Epithelial cell of esophagus (primary cell): ENCODE results near the gene SYNGR3.

ENCODE experiments used
- DNase-seq: peaks from one replicate; pipeline ENCODE4 v3.0.0; 2010; ENCODE audit warnings: low read depth
- H3K4me3 ChIP-seq: 2 replicates; pipeline ENCODE4 v1.5.1; 2011; ENCODE audit warnings: mild to moderate bottlenecking, low read length, control low read depth
- CTCF ChIP-seq: IDR thresholded peaks from 2 replicates; pipeline ENCODE4 v1.5.1; 2011; ENCODE audit warnings: low read depth, mild to moderate bottlenecking, low read length, control low read depth, inconsistent platforms; ENCODE audit not compliant: insufficient read depth; ENCODE audit errors: missing control alignments

SYNGR3 gene

GRCh38 chr16:1975432-1976215 is 14.1 kb upstream of the SYNGR3 start:
- DNase-seq: no peak
- no peak overlapping the region for H3K4me3 ChIP-seq
- no peak for TF ChIP-seq CTCF

- DNase-seq: no peak
- no peak for TF ChIP-seq CTCF
- no peak overlapping the region for H3K4me3 ChIP-seq
These were observed 13.6 kb upstream of the SYNGR3 start for GRCh38 chr16:1976216-1976520.

- H3K4me3 ChIP-seq: no peak overlapping the region
- no peak for DNase-seq
- no peak for TF ChIP-seq CTCF
These were observed 12.6 kb upstream of the SYNGR3 start for GRCh38 chr16:1976951-1977874.

GRCh38 chr16:1977875-1978268 is 11.9 kb upstream of the SYNGR3 start:
- TF ChIP-seq CTCF: no peak
- H3K4me3 ChIP-seq: no peak overlapping the region
- no peak for DNase-seq

DNA sequence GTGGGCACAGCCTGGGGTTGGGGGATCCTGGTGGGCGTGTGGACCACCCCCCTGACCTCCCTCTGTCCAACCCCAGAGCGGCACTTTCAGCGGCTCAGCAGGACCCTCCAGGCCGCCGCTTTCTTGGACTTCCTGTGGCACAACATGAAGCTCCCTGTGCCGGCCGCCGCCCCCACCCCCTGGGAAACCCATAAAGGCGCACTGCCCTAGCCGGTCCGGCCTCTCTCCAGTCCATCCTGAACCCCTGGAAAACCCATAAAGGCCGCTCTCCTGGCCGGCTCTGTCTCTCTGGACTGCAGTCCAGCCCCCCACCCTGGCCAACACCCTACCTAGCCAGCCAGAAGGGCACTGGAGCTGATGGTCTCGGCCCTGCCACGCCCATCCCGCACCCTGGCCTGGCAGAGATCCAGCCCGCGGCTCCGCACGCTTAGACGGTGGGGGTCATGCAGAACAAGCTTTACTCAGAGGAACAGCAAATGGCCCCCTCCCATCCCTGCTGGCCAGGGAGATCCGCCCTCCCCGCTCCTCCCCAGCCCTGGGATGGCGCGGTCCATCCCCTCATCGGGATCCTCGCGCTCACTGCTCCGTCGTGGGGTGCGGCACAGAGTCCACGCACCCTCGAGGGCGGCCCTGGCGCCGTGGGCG is 11.2 kb upstream of the SYNGR3 start:
- no peak for DNase-seq
- no peak for TF ChIP-seq CTCF
- H3K4me3 ChIP-seq: peak overlapping the region; percentile 42

- H3K4me3 ChIP-seq: peak overlapping the region; percentile 46
- no peak for TF ChIP-seq CTCF
- peak; percentile 97 for DNase-seq
These were observed 10.3 kb upstream of the SYNGR3 start for GRCh38 chr16:1979271-1980029.
